ENCODE results near the gene C1orf167.
A peak's percentile ranks its signal among the peaks of the same experiment; 100 is the strongest.

The C1orf167 gene

GRCh38 chr1:11835441-11836225 is 73.6 kb downstream of the C1orf167 start:
- DNase-seq (ENCODE audit: low spot score), result no peak

GRCh38 chr1:11836955-11837766 is 75.2 kb downstream of the C1orf167 start:
- no peak for DNase-seq (ENCODE audit: low spot score)

- no peak for DNase-seq (ENCODE audit: low spot score)
These were observed 75.9 kb downstream of the C1orf167 start for GRCh38 chr1:11837767-11838348.

GRCh38 chr1:11838349-11839272 is 76.6 kb downstream of the C1orf167 start:
- peak; percentile 70 for DNase-seq (ENCODE audit: low spot score)

Measured in CD4-positive, alpha-beta T cell treated with Interleukin-6 at 100 ng/mL for 8 hours (primary cell).